HG03432 (cell line): Measurements from ENCODE around the gene NHERF2.

Experiments
- ATAC-seq: cut with Tn5 transposase; IDR thresholded peaks from one replicate; pipeline ENCODE4 v1.9.1; 2021; ENCODE audit warnings: mild to moderate bottlenecking, moderate library complexity; ENCODE audit not compliant: unreplicated experiment

Gene NHERF2

DNA sequence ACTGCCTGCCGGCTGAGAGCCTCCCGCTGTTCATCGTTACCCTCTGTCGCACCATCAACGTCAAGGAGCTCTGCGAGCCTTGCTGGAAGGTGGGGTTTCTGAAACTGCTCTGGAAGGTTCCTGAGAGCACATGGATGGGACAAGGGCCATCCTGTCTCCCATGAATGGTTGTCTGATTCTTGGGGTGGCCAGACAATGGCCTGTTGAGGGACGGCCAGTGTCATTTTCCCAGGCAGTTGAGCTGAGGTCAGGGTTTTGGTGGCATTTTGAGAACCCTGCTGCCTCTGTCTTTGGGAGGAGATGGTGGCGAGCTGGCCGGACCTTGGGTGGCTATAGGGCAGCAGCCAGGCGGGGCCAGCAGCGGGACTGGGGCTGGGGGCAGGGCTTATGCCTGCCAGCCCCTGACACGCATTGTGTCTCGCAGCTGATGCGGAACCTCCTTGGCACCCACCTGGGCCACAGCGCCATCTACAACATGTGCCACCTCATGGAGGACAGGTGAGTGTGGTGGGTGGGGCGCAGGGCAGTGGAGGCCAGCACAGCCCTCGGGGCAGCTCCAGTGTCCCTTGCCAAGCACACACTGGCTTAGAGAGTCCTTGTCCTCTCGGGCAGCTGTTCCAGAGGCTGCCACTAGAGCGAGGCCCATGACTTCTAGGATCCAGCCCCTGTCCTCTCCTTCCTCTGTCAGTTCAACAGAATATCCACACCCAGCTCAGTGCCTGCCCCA is 30.1 kb downstream of the NHERF2 start:
- ATAC-seq: no peak

DNA sequence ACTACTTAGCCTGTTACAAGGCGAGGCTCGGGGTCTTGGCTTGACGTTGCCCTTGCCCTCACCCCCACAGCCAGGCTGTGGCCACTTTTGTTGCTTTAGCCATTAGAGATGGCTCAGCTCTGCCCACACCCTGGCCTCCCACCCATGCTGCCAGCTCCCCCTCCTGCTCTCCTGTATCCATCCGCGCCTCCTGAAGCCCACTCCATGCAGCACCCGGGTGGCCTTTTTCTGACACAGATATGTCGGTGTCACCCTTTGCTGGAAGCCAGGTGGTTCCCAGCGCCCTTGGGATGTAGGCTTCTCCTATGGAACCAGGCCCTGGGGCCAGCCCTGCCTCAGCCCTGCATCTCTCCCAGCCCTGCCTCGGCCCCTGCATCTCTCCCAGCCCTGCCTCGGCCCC is 30.7 kb downstream of the NHERF2 start:
- no peak for ATAC-seq

DNA sequence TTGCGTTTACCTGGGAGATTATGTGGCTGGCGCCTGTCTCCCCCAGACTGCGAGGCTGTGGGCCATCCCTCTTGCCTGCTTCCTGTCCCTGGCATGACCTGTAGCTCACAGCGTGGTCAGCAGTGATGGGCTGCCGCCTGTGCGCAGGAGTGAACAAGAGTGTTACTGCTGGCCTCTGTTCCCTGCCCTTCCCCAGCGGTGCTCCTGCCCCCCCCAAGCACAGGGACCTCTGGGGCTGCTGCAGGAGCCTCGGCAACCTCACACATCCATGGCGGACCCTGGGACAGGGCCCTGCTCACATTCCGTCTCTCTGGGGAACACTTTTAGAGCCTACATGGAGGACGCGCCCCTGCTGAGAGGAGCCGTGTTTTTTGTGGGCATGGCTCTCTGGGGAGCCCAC is 31.7 kb downstream of the NHERF2 start:
- ATAC-seq: no peak

DNA sequence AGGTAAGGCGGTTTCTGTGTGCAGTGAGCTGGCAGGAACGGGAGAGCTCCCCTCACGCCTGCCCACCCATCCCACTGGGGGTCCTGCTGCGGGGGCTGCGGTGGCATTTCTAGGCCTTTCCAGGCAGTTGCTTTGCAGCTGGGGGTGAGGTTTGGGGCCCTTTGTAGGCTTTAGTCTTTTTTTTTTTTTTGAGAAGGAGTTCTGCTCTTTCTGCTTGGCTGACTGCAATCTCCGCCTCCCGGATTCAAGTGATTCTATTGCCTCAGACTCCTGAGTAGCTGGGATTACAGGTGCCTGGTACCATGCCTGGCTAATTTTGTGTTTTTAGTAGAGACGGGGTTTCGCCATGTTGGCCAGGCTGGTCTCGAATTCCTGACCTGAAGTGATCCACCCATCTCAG is 32.2 kb downstream of the NHERF2 start:
- ATAC-seq: no peak

DNA sequence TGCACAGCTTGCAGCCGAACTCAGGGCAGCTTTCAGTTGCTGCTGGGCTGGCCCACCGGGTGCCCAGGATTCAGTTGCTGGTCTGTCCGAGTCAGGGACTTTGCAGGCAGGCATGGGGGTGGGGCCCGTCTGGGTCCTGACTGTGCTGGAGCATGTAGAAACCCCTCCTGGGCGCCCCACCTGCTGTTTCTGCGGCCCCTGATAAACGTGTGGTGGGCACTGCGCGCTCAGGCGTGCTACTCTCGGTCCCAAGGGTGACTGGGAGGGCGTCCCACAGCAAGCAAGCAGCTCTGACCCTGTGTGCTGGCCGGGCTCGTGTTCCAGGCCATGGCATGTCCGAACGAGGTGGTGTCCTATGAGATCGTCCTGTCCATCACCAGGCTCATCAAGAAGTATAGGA is 33.6 kb downstream of the NHERF2 start:
- ATAC-seq: no peak

DNA sequence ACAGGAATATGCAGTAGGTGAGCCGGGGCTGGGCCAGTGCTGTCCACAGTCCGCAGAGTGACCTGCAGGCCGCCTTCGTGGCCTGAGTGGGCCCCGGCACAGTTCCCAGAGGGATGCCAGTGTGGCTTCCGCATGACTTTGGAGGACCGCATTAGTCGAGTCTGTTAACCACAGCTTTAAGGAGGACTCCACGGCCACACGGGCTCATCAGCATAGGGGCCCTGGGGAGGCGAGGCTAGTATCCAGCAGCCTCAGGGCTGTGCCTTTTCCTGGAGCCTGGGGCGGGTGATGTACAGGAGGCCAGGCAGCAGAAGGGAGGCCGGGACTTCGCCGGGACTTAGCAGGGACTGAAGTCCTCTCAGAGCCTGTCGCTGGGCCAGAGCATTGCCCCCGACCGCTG is 34.3 kb downstream of the NHERF2 start:
- no peak for ATAC-seq

DNA sequence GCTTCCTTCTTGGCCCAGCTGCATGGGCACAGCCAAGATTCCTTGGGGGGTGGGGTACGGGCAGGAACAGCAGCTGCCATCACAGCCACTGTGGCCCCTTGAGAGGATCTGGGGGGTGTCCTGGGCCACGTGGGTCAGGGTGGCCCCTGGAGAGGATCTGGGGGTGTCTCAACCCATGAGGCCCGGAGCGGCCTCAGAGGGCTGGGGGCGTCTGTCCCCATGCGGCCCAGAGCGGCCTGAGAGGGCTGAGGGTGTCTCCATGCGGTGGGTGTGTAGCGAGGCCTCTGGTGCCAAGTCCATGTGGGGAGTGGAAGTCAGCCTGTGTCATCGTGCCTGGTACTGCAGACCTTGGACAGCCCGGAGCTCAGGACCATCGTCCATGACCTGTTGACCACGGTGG is 34.8 kb downstream of the NHERF2 start:
- ATAC-seq: no peak

DNA sequence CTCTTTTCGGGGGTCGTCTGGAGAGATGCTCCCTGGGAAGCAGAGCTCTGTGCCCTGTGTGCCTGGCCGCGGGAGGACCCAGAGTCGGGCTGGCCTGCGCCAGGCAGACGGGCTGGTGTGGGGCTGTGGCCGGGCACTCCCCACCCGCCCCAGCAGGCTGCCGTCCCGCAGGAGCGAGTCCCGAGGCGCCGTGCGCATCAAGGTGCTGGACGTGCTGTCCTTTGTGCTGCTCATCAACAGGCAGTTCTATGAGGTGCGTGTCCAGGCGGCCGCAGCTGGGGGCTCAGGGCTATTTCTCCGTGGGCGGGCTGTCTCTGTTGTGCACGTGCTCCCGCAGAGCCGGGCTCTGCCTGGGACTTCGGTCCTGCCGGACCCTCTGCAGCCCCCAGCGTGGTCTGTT is 36.1 kb downstream of the NHERF2 start:
- ATAC-seq: no peak

DNA sequence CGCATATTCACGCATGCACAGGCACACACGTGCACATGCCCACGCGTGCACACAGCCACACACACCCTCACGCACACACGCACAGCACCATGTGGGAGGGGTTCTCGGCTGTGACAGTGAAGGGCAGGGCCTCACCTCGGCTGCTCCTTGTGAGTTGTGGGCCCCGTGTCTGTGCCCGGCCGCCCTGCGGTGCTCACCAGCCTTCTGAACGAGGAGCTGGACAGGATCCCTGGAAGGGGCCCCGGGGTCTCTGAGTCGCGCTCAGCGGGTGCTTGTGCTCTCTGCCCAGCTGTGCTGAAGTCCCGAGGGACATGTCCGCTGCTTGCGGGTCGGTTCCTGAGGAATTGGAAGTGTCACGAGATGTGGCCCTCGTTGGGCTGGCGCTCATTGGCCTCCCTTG is 37.2 kb downstream of the NHERF2 start:
- no peak for ATAC-seq

DNA sequence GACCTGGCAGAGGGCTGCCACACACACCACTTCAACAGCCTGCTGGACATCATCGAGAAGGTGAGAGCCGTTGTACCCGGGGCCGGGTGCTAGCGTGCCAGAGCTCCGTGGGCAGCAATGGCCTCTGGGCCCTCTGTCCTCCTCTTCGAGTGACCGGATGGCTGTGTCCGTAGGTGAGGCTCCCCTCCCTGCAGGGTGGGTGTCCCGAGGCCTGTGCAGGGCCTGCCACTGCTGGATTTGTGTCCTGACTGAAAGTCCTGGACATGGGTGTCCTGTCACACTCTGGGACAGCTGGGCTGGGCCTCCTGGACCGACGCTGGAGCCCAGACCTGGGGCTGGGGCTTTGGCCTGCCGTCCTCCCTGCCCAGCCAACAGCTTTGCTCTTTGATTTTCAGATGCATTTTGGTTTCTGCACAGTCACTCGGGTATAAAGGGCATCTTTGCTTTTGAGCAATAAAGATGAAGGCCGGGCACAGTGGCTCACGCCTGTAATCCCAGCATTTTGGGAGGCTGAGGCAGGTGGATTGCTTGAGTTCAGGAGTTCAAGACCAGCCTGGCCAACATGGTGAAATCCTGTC is 37.8 kb downstream of the NHERF2 start:
- no peak for ATAC-seq

DNA sequence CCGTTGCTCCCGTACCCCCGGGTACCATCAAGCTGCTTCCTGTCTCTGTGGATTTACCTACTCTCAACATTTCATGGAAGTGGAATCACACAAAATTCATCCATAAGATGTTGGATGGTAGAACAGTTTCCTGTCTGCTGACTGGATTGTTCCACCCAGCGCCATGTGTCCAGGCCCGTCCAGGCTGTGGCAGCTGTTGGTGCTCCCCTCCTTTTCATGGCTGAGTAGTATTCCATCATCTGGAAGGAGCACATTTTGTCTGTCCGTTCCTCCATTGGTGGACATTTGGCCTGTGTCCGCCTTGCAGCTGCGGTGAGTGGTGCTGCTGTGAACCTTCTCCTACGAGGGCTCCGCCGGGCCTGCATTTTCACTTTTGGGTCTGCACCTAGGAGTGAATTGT is 39.4 kb downstream of the NHERF2 start:
- no peak for ATAC-seq

DNA sequence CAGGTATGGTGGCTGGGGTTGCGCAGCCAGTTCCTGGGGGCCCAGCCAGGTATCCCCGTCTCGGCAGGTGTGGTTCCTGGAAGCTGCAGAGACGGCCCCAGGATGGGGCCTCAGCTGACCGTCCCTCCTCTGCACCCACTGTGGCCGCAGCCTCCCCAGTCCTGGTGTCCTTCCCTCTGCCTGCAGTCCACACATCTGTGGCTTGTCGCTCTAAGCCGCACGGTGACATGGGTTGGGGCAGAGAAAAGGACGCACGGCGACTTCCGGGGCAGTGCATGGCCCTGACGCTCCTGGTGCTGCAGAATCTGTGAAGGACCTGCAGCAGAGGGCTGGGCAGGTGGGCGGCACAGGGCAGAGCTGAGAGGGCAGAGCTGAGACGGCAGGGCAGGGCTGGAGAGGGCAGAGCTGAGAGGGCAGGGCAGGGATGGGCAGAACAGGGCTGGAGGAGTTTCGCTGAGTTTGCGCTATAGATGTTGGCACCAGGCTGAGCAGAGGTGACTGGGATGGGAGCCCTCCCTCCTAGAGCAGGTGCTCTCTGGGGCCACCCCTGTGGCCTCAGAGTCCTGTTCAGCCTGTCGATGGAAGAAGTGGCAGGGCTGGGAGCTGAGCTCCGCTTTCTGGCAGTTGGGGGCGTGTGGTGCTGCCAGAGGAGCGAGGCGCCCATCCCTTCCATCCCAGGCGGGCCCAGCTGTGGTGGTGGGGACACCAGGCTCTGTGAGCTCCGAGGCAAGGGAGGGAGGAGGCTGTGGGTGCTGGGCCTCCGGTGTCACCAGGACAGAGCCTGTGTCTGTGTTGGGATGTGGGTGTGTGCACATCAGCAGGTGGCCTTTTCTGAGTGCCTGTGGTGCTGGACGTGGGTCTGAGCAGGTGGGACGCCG is 44.1 kb downstream of the NHERF2 start:
- no peak for ATAC-seq

DNA sequence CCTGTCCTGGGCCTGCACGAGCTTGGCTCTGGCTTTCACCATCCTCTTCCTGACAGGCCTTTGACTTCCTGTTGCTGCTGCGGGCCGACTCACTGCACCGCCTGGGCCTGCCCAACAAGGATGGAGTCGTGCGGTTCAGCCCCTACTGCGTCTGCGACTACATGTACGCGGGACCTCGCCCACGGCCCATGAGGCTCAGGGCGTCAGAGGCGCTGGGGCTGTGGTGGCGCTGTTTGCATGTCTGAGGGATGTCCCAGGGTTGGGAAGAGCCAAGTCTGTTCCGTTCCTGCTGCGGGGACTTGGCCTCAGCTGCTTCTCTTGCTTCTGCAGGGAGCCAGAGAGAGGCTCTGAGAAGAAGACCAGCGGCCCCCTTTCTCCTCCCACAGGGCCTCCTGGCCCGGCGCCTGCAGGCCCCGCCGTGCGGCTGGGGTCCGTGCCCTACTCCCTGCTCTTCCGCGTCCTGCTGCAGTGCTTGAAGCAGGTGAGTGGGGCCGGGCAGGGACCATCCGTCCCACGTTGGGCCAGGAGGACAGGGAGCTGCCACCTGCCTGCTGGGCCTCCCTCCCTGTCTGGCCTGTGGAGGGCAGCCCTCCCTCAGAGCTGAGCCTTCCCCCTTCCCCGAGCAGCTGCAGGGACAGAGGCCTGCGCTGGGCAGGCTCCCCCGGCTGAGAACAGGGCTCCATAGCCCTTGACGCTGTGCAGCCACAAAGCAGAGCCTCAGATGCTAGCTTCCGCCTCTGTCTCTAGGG is 44.9 kb downstream of the NHERF2 start:
- ATAC-seq: no peak

DNA sequence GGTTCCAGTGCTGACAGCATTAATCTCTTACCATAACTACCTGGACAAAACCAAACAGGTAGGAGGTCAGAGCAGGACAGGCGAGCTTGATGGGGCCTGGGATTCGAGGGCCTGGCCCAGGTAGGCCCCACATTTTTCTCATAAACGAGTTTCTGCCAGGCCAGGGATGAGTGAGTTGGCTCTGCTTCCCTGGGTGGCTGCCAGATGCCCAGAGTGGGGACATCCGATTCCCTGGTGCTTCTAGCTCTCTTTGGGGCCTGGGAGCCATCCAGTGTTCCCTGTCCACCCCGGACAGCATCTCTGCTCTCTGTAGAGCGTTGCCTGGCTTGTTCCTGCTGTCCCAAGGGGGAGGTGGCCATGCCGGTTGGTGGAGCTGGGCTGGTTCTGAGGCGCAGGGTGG is 46.2 kb downstream of the NHERF2 start:
- no peak for ATAC-seq

DNA sequence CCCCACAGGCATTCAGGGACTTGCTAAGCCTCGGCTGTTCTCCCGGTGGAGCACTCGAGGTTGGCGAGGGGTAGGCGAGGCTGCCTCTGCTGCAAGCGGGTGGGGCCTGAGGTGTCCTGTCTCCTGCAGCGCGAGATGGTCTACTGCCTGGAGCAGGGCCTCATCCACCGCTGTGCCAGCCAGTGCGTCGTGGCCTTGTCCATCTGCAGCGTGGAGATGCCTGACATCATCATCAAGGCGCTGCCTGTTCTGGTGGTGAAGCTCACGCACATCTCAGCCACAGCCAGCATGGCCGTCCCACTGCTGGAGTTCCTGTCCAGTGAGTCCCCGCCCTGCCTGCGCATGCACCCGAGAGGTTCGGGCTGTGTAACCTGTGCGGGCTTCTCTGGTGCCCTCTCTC is 47.4 kb downstream of the NHERF2 start:
- ATAC-seq: no peak

DNA sequence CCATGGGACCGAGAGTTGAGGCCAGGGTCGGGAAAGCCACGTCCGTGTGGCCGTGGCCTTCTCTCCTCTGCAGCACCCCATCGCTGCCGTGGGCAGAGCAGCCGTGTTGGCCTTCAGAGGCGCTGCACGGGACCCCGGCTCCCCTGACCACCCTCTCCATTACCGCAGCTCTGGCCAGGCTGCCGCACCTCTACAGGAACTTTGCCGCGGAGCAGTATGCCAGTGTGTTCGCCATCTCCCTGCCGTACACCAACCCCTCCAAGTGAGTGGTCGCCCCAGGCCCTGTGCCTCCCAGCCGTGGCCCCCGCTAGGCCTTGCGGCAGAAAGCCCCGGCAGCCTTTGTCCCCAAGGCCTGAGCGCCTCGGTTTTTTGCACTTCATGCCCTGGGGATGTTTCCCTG is 48.9 kb downstream of the NHERF2 start:
- no peak for ATAC-seq

DNA sequence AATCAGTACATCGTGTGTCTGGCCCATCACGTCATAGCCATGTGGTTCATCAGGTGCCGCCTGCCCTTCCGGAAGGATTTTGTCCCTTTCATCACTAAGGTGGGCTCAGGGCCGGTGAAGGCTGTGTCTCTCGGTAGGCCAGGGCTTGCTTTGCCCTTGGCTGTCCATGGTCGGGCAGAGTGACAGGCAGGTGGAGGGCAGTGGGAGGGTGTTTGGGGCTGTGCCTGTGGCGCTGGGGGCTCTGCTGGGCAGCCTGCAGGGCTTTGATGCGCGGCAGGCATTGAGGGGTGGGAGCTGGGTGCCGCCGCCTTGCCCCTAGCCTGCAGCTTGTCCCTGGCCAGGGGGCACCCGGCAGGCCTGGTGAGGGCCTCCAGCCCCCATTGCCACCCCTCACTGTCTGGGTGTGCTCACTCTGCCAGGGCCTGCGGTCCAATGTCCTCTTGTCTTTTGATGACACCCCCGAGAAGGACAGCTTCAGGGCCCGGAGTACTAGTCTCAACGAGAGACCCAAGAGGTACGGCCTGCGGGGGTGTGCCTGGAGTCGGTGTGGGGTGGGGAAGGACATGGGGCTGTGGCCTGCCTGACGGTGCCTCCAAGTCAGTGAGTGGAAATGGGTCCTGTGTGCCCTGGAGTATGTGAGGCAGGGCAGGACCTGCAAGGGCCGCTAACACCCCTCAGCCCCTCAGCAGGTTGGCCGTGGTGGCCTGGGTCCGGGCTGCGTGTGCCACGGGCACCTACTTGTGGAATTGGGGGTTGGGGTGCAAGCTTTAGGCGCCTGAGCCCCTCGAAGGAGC is 49.6 kb downstream of the NHERF2 start:
- no peak for ATAC-seq

DNA sequence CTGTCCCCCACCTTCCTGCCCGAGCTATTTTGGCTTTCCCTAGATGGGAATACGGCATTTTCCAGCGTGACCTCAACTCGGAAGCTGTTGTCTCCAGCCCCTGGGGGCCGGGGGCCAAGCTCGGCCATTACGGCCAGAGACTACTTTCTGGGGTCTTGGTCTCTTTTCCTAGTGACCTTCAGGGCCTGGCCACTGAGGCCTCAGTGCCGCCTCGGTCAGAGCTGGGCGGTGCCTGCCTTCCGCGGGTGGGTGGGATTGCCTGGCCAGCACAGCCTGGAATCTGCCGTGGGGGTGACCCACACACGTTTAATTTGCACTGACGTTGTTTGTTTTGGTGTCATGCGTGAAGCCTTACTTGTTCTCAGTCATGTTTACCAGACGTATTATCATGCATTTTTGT is 50.3 kb downstream of the NHERF2 start:
- no peak for ATAC-seq

DNA sequence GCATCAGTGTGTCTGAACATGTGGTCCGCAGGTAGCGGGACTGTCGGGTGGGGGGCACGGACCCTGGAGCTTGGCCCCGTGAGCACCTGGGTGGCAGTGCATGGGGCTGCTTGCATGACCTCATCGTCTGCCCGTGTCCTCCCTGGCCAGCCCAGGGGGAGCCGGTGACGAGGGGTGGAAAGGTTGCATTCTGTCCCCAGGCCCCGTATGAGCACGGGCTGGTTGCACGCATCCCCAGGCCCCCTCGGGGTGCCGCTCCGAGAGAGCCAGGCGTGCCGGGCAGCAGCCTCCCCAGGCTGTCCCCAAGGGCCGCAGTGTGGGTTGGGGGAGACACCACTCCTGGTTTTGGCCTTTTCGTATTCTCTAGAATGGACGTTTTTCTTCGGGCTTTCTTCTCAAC is 51.0 kb downstream of the NHERF2 start:
- no peak for ATAC-seq

DNA sequence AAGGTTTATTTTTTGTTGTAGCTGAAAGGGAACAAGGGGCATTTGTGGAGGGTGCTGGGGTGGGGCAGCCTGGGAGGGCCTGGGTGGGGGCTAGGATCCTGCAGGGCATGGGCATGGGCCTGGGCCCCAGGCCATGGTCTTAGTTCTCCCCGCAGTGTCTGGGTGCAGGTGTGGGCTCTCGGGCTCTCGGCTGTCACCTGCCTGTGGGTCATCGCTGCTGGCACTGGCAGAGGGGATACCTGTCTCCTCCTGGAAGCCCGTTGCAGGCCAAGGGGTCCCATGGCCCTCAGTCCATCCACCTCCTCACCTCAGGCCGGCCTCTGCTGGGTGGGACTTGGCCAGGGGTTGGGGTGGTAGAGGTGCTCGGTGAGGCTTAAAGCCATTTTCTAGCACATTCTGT is 51.4 kb downstream of the NHERF2 start:
- ATAC-seq: no peak

DNA sequence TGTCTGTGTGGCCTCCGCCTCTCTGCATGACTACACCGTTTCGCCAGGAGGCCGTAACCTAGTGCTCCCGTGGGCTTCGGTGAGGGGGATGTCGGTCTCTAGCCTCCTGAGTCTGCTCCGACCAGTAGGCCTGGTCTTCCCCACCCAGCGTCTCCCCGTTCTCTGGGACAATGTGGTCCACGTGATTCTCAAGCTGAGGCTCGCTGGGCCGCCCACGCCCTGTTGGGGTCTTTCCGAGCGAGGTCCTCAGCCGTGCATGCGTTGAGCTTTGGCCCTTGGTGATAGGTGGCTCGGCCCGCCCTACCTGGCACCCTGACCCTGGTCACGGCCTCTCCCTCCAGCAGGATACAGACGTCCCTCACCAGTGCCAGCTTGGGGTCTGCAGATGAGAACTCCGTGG is 52.0 kb downstream of the NHERF2 start:
- no peak for ATAC-seq
